ENCODE measurements around the gene ZCCHC24. TPM values are rescaled to one million over a fixed set of nuclear protein-coding genes. Genes with fewer than 3 reads are reported as not detected.
"Not testable (repeated sequence)": the region's sequence is repeated elsewhere in the genome, so short reads cannot be mapped to it uniquely, and the experiment has no call there.

ZCCHC24 gene
- total RNA-seq, 1 donor from 2014 or later: 33.9 TPM

- DNase-seq (ENCODE audit: low spot score): no peak
Observed at GRCh38 chr10:79346388-79347225, 98.8 kb downstream of the ZCCHC24 start.

DNA sequence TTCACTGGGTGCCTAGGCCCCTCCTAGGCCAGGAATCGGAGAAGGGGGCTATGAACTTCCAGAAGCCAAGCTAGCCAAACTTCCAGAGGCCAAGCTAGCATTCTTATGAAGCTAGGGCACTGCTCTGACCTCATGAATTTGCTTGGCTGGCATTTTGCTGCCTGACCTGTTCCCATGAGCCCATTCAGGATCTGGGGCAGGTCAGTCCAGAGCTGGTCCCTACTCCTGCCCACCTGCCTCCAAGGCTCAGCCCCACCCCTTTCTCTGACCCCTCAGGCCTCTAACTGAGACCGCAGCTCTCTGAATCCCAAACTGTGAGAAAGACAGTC lies 99.4 kb downstream of the ZCCHC24 start:
- DNase-seq (ENCODE audit: low spot score): no peak

- DNase-seq (ENCODE audit: low spot score): no peak
Observed at GRCh38 chr10:79345241-79346011, 100.0 kb downstream of the ZCCHC24 start.

- no peak for DNase-seq (ENCODE audit: low spot score)
Observed at GRCh38 chr10:79344502-79345195, 100.8 kb downstream of the ZCCHC24 start.

DNA sequence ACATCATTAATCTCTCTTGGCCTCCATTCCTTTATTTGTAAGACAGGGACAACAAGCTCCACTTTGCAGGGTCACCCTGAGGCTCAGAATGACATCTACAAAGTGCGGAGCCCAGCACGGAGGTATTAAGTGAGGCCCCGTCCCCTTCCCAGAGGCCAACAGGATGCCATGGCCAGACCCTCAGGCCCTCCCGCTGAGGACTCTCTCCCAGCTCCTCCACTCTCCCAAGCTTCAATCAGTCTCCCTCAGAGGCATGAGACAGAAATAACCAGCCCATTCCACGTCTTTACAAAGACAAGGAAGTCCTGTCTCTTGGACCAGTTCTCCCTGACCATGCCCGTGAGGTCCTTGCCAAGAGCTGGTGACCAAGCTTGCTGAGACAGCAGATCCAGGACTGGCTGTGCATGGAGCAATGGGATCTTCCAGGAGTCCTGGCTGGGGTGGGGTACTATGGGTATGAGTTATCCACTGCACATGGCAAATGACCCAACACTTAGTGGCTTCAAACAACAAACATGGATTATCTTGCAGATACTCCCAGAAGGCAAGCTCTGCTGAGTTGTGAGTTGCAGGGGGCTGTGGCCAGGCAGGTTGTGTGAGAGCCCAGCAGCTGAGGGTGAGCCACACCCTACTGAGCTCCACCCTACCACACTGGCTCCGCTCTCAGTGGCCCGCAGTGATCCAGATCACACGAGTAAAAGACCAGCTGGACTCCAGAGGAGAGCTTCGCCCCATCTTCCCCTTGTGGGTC lies 102.4 kb downstream of the ZCCHC24 start:
- DNase-seq (ENCODE audit: low spot score): no peak

DNA sequence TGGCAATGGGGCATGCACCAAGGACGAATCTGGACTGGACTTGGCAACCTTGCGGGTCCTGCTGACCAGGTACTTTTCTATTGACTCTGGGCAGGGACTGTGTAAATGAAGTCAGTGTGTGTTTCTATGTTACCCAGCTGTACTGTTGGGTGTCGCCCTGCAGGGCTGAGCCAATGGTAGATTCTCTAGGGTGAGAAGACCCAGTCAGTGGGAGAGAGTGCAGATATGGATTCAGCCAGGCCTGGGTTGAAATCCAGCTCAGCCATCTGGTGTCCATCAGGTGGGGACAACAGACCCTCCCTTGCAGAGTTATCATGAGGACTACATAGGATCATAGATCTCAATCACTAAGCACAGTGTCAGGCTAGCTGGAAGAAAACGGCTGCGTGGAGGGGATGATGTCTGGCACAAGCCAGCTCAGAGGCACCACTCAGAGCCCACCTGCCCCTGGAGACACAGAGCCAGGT lies 103.1 kb downstream of the ZCCHC24 start:
- no peak for DNase-seq (ENCODE audit: low spot score)

DNA sequence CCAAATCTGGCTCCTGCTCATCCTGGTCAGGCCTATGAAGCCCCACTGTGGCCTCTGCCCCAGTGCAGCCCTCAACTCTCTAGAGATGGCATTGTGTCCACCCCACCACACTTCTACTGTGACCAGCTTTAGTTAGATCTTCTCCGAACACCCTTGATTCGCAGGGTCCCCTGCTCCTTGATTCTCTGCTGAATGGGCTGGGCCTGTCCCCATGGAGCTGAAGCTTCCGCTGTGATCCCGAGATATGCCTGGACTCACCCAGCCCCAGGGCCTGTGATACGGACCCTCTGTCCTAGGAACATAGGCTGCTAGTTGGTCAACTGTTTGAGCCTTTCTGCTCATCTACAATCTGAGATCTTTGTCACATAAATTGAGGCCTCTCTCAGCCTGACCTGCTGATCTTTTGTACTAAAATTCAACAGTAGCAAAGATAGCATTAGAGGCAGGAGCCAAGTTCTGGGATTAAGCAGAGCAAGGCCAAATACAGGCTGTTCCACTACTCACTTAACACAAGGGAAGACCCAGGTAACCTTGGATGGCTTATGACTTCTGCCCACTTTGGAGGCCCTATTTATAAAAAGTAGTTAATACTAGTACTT lies 104.7 kb downstream of the ZCCHC24 start:
- no peak for DNase-seq (ENCODE audit: low spot score)

DNA sequence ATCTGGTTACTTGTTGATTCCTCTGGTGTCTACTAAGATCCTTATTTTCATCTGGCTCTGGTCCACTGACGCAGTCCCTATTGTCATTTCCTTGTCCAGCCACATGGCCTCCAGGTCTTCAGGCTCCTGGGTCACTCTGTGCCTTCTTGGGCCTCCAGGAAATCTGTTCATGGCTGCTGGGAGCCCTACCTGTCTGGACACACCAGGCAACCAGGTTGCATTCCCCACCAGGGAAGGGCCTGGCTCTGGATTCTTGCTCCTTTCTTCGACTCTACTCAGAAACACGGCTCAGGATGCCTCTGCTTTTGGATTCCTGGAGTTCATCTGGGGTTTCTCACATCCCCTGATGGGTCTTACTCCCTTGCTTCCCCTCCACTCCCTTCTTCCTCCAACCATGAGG lies 106.2 kb downstream of the ZCCHC24 start:
- DNase-seq (ENCODE audit: low spot score): no peak

- not testable (repeated sequence) for DNase-seq (ENCODE audit: low spot score)
Observed at GRCh38 chr10:79337783-79338469, 107.5 kb downstream of the ZCCHC24 start.

DNA sequence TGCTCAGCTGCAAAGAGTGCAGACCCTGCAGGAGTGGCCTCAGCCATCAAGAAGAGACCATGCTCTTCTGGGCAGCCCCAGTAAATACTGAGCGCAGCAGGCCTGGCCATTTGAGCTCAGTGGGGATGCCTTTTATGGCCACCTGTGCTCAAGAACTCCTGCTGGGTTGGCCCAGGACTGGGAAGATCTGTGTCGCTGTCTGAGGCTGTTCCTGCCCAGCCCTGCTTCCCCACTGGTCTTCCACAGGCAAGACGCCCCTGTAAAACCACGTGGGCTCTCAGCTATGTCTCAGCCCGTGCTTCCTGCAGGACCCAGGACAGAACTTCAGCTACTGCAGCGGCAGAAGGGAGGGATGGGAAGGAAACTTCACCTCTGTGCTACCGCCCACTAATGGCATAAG lies 108.7 kb downstream of the ZCCHC24 start:
- DNase-seq (ENCODE audit: low spot score): no peak

- DNase-seq (ENCODE audit: low spot score): no peak
Observed at GRCh38 chr10:79336276-79336675, 109.1 kb downstream of the ZCCHC24 start.

DNA sequence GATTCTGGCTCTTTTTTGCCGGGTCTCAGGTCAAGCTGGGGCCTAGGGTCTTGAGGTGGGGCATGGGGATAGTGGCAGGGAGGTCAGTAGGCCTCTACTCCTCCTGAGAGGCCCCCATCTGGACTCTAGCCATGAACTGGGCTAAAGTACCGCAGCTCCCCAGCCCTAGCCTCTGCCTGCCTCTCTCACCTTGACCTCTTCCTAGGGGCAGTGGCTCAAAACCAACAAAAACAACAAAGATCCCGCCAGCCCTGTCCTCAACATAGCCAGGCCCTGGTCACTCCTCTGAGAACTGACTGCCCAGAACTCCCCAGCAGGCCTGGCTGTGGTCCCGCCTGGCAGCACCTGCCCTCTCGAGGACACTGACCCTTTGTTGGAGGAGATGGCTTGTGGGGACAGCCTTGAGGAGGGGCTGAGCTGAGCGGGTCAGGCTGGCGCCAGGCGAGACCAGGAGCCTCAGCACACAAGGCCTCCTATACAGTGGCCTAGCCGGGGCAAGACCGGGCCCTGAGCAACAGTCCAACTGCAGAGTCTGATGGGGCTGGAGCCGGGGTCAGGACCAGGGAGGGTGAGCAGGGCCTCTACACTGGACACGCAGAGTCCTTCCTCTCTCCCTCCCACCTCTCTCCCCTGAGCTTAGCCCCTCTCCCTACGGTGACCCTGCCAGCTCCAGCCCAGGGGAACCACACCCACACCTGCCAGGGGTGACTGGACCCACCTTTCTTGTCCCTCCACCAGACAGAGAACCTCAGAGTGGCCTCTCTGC lies 109.8 kb downstream of the ZCCHC24 start:
- no peak for DNase-seq (ENCODE audit: low spot score)

DNA sequence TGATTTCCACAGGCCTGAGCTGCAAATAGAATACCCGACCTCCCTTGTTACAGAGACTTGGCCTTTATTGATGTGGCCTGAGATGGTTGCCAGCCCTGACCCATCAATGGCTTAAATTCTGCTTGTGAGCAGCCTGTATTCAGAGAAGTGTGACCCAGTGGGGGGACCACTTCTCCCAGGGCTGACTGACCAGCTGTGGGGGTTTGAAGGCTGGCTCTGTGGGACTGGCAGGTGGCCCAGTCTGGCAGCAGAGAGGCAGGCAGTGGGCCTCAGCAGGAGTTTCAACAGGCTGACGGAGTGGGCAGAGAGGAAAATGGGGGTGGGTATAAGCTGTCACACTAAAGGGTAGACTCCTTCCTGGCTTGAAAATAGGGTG lies 110.3 kb downstream of the ZCCHC24 start:
- no peak for DNase-seq (ENCODE audit: low spot score)

GRCh38 chr10:79334573-79334972 lies 110.9 kb downstream of the ZCCHC24 start:
- no peak for DNase-seq (ENCODE audit: low spot score)

- no peak for DNase-seq (ENCODE audit: low spot score)
Observed at GRCh38 chr10:79333513-79333912, 111.9 kb downstream of the ZCCHC24 start.

GRCh38 chr10:79332610-79333315 lies 112.7 kb downstream of the ZCCHC24 start:
- DNase-seq (ENCODE audit: low spot score): not testable (repeated sequence)
